Measurements from ENCODE around the gene ZKSCAN4.

The ZKSCAN4 gene

DNA sequence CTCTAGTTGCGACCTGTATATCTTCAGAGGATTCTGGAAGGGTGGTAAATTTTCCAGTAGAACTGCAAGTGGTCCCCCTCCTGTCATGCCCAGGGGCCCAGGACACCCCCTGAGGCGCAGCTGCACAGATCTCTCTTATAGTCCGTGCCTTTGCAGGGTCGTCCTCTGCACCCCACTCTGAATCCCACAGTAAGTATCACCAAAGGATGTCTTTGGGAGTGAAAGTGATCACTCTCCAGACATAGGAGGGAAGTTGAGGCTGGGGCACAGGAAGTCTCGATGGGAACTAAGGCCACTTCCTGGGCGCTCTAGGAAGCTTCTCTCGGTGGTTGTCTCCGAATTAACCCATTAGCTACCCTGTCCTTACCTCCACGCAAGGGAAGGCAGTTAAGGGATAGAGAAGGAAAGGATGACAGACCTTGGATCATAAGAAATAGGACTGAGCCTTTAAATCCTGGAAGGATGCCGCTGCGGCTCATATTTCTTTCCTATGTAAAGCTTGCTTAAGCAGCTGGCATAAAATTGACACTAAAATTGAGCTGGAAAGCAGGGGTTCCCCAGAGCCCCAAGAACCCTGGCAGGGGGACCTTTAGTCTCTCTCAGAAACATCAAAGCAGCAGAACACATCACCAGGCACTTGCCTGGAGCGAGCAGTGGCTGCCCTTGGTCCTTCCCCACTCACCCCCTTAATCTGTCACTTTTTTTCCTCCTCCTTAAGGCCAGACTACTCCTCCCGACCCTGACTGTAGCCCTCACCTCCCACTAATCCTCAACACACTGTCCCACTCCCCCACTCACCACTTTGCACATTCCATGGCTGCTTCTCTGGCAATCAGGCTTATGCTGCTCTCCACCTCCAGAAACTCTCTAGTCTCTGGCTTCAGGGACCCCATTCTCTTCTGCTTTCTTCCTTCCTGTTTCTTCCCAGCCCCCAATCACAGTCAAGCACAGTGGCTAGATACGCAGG lies at the start of gene ZKSCAN4:
ZKSCAN4 (minus strand) TSS at position 261 of the 967 bp plus-strand sequence. CDS start 289 bp downstream, outside the sequence.
- DNase-seq (ENCODE audit: low read depth): peak; percentile 94

DNA sequence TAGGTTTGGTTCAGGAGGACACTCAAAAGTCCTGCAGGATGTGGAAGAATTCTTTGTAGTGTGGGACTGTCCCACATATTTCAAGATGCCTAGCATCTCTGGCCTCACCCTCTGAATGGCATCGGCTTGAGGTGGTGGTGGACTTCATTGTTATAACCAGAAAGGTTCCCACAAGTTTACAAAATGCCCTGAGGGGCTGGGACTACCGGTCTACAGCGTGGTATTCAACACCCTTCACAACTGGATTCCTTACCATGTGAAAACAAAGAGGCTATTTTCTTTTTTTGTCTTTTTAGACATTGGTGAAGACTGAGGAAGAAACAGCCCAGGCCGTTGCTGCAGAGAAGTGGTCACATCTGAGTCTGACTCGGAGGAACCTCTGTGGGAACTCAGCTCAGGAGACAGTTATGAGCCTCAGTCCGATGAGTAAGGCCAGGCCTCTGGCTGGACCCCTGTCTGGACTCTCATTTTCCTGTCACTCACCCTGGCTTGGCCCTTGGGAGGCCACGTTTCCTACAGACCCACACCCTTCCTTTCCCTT lies 44.5 kb upstream of the ZKSCAN4 start:
- DNase-seq (ENCODE audit: low read depth): no peak

DNA sequence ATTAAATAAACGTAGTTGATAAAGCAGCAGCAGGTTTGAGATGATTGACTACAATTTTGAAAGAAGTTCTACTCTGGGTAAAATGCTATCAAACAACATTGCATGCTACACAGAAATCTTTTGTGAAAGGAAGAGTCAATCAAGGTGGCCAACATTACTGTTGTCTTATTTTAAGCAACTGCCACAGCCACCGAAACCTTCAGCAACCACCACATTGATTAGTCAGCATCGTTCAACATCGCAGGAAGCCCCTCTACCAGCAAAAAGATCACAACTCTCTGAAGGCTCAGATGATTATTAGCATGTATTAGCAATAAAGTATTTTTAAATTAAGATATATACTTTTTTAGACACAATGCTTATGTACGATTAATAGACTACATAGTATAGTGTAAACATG lies 43.3 kb upstream of the ZKSCAN4 start:
- DNase-seq (ENCODE audit: low read depth): no peak

DNA sequence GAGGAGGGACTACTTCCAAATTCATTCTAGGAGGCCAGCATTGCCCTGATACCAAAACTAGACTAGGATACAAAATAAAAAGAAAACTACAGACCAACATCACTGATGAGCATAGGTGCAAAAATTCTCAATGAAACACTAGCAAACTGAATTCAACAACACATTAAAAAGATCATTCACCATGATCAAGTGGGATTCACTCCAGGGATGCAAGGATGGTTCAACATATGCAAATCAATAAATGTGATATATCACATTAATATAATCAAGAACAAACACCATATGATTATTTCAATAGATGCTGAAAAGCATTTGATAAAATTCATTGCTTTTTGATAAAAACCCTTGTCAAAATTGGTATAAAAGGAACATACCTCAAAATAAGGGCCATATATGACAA lies 39.5 kb upstream of the ZKSCAN4 start:
- DNase-seq (ENCODE audit: low read depth): no peak

DNA sequence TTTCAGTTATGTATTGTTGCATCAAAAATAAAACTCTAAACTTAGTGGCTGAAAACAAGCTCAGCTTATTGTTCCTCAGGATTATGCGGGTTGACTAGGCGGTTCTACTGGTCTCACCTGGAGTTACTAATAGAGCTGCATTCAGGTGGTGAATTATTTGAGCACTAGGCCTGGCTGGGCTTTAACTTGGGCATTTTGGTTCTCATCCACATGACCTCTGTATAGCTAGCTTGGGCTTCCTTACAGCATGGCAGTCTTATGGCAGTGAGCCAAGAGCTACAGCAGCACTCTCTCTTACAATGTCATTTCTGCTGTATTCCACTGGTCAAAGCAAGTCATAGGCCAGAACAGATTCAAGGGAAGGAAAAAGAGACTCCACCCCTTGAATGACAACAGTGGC lies 30.9 kb upstream of the ZKSCAN4 start:
- peak; percentile 6 for DNase-seq (ENCODE audit: low read depth)

DNA sequence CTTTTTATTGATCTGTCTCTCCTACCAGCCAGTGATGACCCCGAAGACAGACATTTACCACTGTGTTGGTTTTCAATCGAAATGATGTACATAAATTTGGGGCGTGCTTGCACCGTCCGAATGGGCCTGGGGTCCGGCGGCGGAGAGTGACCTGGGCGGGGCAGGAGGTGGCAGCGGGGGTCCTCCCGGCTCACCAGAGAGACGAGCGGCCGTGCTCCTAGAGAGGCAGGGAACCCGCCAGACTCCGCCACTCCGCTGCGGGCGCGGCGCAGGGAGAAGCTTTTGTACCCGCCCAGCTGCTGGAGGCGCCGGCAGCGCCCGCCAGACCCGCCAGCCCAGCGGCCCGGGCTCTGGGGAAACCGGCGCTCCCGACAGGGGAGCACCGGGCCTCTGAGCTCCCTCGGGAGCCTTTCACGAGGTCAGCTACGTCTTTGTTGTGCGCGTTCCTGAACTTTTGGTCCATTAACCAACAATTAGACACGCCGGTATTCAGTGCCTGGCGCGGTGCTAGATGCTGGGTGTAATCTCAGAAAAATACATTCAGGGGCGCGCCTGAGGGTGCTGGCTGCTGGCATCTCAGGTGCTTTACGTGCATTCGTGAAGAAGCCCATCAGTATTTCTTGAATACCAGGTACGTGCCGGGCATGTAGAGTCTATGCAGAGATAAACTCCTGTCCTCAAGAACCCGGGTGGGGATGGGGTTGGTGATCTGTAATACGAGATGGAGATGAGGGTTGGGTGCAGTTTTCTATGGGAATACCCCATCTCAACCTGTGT lies 29.4 kb upstream of the ZKSCAN4 start, which contains the start of gene PGBD1:
PGBD1 (plus strand) TSS at position 285 of the 777 bp plus-strand sequence. CDS start 2,242 bp downstream, outside the sequence.
- peak; percentile 63 for DNase-seq (ENCODE audit: low read depth)

DNA sequence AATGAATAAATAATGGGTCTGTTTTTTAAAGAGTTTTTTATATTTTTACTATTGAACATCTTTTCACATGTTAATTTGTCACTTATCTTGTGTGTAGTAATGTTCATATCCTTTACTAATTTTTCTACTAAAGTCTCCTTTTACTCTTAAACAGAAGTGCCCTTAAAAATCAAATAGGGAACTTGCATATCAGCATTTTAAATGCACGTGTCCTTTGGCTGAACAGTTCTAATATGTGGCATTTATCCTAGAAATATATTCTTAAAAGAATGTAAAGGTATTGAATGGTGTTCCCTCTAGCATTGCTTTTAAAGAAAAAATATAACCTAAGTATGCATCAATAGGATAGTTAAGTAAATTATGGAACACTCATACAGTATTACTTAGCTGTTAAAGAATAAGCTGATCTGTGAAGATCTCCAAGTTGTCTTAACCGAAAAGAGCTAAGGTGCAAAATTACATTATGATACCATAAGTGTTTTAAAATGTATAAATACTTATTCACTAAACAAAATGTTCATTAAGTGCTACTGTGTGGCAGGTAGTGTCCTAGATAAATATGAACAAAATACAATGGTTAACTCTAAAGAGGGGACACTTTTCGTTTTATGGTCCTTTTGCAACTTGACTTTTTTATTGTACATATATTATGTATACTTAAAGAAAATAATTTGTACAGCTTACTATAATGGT lies 28.7 kb upstream of the ZKSCAN4 start:
- DNase-seq (ENCODE audit: low read depth): no peak

DNA sequence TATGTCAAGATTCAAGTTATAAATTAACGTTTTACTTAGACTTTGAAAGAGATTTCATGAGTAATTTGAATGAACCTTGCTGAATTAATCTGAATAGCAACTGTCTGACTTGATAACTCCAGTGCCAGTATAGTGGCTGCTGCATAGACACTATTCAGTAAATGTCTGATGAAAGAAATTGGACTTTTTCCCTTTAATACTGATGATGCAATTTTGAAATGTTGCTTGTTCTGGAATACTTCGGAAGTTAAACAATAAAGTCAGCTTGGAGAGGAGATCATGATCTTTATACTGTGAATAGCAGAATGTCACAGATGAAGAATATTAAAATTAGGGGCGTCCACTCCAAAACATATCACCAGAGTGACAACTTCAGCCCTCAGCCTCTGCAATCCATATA lies 25.7 kb upstream of the ZKSCAN4 start:
- DNase-seq (ENCODE audit: low read depth): no peak

DNA sequence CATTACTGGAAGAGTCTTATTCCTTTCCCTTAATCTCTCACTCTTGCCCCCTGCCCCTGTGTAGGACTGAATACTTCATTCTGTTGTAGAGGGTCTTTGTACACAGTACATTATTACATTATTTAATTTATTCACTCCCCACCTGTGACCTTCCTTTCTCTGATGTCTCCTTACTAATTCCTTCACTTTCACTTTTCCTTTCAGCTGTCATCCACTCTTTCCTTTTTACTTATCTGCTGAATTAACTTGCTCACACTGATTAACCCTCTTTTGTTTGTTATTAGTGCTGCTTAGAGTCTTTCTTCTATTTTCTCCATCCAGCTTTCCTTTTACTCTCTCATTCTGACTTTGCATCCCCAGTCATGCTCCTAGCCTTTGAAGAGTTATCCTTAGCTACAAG lies 22.8 kb upstream of the ZKSCAN4 start:
- no peak for DNase-seq (ENCODE audit: low read depth)

DNA sequence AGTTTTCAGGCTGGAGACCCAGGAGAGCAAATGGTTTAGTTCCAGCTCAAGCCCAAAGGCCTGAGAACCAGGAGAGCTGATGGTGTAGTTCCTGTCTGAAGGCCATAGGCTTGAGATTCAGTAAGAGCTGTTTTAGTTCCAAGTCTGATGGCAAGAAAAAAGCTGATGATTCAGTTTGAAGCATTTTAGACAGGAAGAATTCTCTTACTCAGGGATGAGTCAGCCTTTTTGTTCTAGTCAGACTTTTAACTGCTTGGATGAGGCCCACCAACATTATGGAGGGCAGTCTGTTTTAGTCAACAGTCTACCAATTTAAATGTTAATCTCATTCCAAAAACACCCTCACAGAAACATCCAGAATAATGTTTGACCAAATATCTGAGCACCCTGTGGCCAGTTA lies 17.4 kb upstream of the ZKSCAN4 start:
- peak; percentile 87 for DNase-seq (ENCODE audit: low read depth)

DNA sequence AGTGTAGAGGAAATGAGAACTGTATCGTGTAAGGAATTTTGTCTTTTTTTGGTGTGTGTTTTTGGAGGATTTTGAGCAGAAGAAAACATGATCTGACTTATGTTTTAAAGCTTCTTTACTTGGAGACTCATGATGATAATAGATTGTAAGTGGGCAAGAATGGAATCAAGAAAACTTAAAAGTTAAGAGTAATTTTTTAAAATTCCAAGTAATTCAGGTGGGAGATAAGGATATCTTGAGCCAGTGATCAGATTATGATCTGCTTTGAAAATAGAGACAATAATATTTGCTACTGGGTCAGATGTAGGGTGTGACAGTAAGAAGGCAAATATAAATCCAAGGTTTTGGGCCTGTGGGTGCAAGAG lies 15.6 kb upstream of the ZKSCAN4 start:
- no peak for DNase-seq (ENCODE audit: low read depth)

DNA sequence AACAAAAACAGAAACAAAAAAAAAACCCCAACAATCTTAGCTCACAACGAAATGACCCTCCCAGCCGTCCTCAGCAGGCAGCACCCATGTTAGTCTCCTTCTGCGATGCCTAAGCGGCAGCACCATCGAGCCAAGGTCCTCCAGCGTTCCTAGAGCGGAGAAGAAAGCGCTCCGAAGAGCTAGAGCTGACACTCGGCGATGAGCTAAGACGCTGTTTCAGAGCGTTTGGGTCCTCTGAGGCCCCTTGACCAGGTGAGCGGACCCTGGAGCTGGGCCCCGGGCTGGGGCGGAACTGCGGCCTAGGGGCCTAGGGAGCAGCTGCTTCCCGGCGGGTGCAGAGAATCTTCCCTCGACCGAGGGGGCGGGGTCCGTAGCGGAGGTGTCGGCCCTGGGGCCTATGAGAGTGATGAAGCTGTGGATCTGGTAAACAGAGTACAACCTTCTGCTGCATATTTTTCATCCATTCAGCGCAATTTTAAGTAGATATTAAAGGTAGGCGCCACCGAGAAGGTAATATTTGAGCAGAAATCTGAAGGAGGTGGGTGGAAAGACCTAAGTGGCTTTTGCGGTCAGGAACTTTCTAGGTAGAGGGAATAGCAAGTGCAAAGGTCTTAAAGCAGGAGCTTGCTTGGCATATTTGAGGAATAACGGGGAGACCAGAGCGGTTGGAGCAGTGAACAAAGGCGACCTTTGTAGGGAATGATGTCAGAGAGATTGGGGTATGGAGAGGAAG lies 15.1 kb upstream of the ZKSCAN4 start, which contains the start of gene ZSCAN26:
ZSCAN26 (plus strand) TSS at position 182 of the 733 bp plus-strand sequence. CDS start 4,777 bp downstream, outside the sequence.
- peak; percentile 87 for DNase-seq (ENCODE audit: low read depth)

DNA sequence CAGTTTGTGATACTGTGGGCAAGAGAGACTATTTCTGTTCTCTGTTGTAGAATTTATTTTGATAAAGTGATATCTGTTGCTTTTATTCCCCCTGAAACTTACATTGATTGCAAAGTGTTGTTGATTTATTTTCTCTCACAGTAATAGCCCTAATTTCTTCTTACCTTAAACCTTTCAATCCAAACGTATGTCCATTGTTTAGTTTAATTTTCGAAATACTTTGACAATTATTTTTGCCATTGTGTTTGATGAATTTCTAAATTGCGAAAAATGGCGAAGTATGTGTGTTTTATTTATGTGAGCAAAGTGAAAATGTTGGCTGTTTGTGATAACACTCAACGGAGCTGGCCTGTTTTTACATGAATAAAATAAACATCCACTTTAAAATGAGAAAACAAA lies 14.5 kb upstream of the ZKSCAN4 start:
- DNase-seq (ENCODE audit: low read depth): no peak

DNA sequence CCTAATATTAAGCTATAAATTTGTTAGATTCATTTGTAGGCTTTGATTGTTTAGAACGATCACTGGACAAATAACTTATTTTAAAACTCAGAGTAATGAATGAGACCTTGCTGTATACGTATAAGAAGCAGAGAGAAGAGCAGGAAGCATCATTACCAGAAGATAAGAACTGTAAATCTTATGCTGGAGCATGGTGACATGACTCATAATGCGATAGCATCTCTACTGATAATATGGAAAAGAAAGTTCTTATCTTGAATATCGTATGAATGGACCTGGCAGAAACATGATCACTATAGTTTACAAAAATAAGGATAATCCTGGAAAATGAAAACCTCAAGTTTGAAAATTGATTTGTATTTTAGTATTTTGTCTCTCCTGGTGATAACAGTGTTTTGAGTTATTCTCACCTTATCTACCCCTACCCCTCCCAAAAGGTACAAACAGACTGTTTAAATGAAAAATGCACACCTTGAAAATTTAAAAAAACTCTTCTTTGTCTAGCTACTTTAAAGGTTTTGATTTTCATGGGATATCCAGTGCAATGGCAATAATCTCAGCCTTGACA lies 12.8 kb upstream of the ZKSCAN4 start:
- DNase-seq (ENCODE audit: low read depth): peak; percentile 32

DNA sequence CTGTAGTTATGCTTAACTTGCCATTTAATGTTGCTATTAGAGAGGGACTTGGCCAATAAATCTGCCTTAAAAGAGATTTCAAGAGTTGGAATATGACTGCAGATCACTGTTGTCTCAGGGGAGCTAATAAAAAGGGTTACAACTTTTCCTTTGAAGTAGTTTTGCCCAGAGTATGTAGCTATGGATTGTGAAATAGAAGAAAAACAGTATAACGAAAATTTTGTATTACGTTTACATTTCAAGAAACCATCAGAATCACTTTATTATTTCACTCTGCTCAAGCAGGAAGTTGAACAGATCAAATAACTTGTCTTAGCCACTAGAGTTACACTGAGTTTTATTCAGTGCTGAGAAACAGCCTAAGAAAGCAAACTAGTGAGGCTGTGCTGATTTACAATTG lies 11.9 kb upstream of the ZKSCAN4 start:
- DNase-seq (ENCODE audit: low read depth): no peak

DNA sequence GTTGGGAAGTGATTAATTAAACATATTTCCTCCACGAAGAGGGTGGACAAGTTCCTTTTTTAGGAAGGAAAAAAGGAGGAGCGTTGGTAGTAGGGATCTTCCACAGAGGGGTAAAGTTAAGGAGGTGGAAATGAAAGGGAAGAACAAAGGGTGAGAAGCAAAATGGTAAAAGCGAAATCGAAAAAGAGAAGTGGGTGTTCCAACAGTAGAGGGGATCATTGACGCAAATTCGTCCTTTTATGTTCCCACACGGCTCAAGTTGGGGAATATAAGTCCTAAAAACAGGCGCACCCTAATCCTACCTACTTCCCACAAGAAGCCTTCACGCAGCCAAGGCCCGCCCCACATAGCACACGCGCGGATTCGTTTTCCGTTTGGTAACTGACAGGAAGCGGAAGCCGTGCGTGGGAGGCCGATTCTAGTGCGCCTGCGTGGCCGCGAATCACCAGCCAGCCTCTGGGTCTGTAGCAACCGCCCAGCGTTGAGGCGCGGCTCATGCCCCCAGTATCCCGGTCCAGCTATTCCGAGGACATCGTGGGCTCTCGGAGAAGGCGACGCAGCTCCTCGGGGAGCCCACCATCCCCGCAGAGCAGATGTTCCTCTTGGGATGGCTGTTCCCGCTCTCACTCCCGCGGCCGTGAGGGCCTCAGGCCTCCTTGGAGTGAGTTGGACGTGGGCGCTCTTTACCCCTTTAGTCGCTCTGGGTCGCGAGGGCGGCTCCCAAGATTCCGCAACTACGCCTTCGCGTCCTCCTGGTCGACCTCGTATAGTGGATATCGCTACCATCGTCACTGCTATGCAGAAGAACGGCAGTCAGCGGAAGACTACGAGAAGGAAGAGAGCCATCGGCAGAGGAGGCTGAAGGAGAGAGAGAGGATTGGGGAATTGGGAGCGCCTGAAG lies 7.1 kb upstream of the ZKSCAN4 start, which contains the start of gene NKAPL:
NKAPL (plus strand) TSS at position 421 of the 901 bp plus-strand sequence; CDS start at position 496, 75 bp downstream.
- peak; percentile 80 for DNase-seq (ENCODE audit: low read depth)

DNA sequence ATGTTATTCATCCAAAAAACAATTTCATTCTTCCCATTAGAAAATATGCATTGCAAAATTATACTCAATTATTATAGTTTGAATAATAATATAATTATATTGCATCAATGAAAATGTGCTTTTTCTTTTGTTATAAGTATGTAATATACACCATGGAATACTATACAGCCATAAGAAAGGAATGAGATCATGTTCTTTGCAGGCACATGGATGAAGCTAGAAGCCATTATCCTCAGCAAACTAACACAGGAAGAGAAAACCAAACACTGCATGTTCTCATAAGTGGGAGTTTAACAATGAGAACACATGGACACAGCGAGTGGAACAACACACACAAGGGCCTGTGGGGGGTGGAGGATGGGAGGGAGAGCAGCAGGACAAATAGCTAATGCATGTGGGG lies 5.0 kb upstream of the ZKSCAN4 start:
- no peak for DNase-seq (ENCODE audit: low read depth)

DNA sequence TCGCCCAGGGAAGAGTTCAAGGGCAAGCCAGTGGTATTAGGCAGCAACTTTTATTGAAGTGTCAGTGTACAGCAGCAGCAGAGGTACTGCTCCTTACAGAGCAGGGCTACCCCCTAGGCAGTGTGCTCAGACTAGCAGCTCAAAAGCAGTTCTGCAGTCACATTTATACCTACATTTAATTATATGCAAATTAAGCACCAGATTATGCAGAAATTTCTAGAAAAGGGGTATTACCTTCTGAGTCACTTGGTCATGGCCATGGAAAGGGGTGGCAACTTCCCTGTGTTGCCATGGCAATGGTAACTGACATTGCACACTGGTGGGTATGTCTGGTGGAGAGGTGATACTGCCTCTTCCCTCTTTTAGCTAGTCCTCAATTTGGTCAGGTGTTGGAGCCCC lies 2.1 kb upstream of the ZKSCAN4 start:
- DNase-seq (ENCODE audit: low read depth): no peak

DNA sequence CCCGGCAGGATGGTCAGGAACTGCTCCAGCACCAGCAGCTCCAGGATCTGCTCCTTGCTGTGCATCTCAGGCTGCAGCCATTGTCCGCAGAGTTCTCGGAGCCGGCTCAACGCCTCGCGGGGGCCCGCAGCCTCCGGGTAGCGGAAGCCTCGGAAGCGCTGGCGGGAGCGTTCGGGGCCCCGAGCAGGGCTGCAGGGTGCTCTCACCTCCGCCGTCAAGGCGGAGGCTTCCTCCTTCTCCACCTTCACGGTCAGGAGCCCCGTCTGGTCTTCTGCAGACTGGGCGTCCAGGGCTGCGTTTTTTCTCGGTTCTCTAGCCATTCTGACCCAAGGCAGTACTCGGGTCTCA lies 434 bp downstream of the ZKSCAN4 start:
- no peak for DNase-seq (ENCODE audit: low read depth)

DNA sequence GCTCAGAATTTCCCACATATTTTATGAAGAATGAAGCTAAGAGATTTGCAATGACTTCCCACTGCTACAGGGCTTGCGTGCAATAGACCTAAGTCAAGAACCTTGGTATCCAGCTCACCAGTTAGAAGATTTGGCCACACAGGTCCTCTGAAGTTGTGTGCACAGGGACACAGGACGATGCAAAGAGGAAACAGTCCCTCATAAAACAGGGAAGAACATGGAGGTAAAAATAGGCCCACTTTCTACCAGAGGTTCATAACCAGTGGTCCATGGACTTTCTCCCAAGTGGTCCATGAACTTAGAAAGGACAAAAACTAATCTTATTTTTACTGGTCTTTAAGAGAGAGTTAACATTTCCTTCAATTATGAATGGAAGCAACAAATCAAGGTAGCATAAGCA lies 1.3 kb downstream of the ZKSCAN4 start:
- no peak for DNase-seq (ENCODE audit: low read depth)

All from amniotic epithelial cell (primary cell).